Astrocyte (in vitro differentiated cells and primary cell): ENCODE measurements around the gene ZDHHC21.

Source experiments
- CTCF ChIP-seq: IDR thresholded peaks from 2 replicates; pipeline ENCODE4 v1.5.1; 2011; ENCODE audit warnings: low read depth, mild to moderate bottlenecking, inconsistent platforms, low read length, moderate library complexity; ENCODE audit not compliant: insufficient read depth
- EZH2 ChIP-seq: IDR thresholded peaks from 2 replicates; pipeline ENCODE4 v1.6.1; 2012; ENCODE audit warnings: mild to moderate bottlenecking, low read length, inconsistent platforms; ENCODE audit not compliant: insufficient read depth

- TF ChIP-seq CTCF: no peak
- no peak for TF ChIP-seq EZH2
These were observed 2.1 kb downstream of the ZDHHC21 start for GRCh38 chr9:14690948-14691730.
